ENCODE measurements around the gene HLA-DQB2.
"Not testable (repeated sequence)": the region's sequence is repeated elsewhere in the genome, so short reads cannot be mapped to it uniquely, and the experiment has no call there.

The HLA-DQB2 gene

DNA sequence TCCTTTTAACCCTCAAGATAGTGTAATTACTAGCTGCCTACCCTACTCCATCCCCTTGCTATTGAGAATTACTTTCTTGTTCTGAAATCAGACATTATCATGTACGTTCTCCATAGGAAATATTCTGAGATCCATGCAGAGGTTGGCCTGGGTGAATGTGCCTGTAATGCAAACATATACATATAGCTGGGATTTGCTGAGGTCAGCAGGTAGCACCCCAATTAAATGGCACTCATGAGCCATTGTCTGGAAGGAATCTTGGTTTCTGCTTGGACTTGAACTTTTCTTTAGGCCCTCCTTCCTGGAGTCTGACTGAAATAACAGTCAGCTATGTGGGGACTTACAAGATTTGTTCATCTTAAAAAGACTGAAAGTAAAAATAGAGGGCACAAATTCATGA lies 3.7 kb downstream of the HLA-DQB2 start:
- no peak overlapping the region for H3K4me3 ChIP-seq (ENCODE audit: insufficient read depth, low read length, poor library complexity, severe bottlenecking)
- no peak overlapping the region for H2AFZ ChIP-seq (ENCODE audit: low read depth, low read length, severe bottlenecking)
- H3K27ac ChIP-seq (ENCODE audit: low read depth, low read length): no peak overlapping the region
- no peaks in the 10 kb centered on the region for H3K9me3 ChIP-seq (ENCODE audit: insufficient read depth, low read length)
- no peak overlapping the region for H3K4me2 ChIP-seq (ENCODE audit: low read depth, low read length, poor library complexity, severe bottlenecking)
- H3K9ac ChIP-seq (ENCODE audit: low read length): no peak overlapping the region
- no peaks in the 10 kb centered on the region for H3K36me3 ChIP-seq (ENCODE audit: low read length)
- H3K79me2 ChIP-seq (ENCODE audit: insufficient read depth, low read length): no peaks in the 10 kb centered on the region
- no peaks in the 10 kb centered on the region for H4K20me1 ChIP-seq (ENCODE audit: low read depth, low read length)
- no peaks in the 10 kb centered on the region for H3K27me3 ChIP-seq (ENCODE audit: low read length)
- H3F3A ChIP-seq (ENCODE audit: insufficient read depth): no peaks in the 10 kb centered on the region
- no peak for TF ChIP-seq EZH2phosphoT487 (conservative IDR thresholded peaks at IDR 0.05; ENCODE audit: low read length)
- TF ChIP-seq, protein P1, sequence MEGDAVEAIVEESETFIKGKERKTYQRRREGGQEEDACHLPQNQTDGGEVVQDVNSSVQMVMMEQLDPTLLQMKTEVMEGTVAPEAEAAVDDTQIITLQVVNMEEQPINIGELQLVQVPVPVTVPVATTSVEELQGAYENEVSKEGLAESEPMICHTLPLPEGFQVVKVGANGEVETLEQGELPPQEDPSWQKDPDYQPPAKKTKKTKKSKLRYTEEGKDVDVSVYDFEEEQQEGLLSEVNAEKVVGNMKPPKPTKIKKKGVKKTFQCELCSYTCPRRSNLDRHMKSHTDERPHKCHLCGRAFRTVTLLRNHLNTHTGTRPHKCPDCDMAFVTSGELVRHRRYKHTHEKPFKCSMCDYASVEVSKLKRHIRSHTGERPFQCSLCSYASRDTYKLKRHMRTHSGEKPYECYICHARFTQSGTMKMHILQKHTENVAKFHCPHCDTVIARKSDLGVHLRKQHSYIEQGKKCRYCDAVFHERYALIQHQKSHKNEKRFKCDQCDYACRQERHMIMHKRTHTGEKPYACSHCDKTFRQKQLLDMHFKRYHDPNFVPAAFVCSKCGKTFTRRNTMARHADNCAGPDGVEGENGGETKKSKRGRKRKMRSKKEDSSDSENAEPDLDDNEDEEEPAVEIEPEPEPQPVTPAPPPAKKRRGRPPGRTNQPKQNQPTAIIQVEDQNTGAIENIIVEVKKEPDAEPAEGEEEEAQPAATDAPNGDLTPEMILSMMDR (IDR thresholded peaks at IDR 0.05; ENCODE audit: insufficient read depth, low read length, poor library complexity, severe bottlenecking): no peak
- H3K9me2 ChIP-seq (replicated peaks; ENCODE audit: insufficient read depth, low read length): no peaks in the 10 kb centered on the region

DNA sequence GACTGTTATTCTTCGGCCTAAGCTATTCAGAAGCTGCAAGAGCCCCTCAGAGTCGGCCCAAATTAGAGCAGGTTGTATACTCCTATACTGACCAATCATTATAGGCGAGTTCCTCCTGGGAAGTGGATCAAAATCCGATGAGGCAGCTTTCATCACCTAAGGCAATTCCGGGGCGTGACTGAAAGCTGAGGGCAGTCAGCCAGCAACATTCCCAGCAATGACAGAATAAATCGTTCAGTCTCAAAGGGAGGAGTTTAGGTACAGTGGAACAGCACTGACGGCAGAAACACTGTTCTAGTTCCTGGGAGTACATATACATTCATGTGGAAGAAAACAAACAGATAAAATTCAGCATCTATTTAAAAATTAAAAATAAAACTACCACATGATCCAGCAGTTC lies 10.8 kb downstream of the HLA-DQB2 start:
- Histone ChIP-seq H3K9me3 (ENCODE audit: insufficient read depth, low read length) (no peaks in the 10 kb centered on the region), H3K4me2 (ENCODE audit: low read depth, low read length, poor library complexity, severe bottlenecking) (no peak overlapping the region), H3K79me2 (ENCODE audit: insufficient read depth, low read length) (no peaks in the 10 kb centered on the region), H3K9me2 (replicated peaks; ENCODE audit: insufficient read depth, low read length) (no peaks in the 10 kb centered on the region), H3K4me3 (ENCODE audit: insufficient read depth, low read length, poor library complexity, severe bottlenecking) (no peak overlapping the region), H3K27ac (ENCODE audit: low read depth, low read length) (no peak overlapping the region), H3K27me3 (ENCODE audit: low read length) (no peaks in the 10 kb centered on the region), H2AFZ (ENCODE audit: low read depth, low read length, severe bottlenecking) (no peak overlapping the region), H4K20me1 (ENCODE audit: low read depth, low read length) (no peaks in the 10 kb centered on the region), H3K36me3 (ENCODE audit: low read length) (no peaks in the 10 kb centered on the region), H3K9ac (ENCODE audit: low read length) (no peak overlapping the region), H3F3A (ENCODE audit: insufficient read depth) (no peaks in the 10 kb centered on the region)
- TF ChIP-seq, protein P1 (IDR thresholded peaks at IDR 0.05; ENCODE audit: insufficient read depth, low read length, poor library complexity, severe bottlenecking): no peak
- TF ChIP-seq EZH2phosphoT487 (conservative IDR thresholded peaks at IDR 0.05; ENCODE audit: low read length): no peak

DNA sequence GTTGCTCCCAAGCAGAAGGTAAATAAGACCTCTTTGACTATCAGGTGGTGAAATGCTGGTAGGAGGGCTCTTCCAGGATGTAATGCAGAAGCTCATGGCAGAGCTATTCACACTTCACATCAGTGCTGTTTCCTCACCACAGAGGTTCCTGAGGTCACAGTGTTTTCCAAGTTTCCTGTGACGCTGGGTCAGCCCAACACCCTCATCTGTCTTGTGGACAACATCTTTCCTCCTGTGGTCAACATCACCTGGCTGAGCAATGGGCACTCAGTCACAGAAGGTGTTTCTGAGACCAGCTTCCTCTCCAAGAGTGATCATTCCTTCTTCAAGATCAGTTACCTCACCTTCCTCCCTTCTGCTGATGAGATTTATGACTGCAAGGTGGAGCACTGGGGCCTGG lies 17.7 kb downstream of the HLA-DQB2 start:
- H3K36me3 ChIP-seq (ENCODE audit: low read length); H3K79me2 ChIP-seq (ENCODE audit: insufficient read depth, low read length); H3K4me2 ChIP-seq (ENCODE audit: low read depth, low read length, poor library complexity, severe bottlenecking); H3K27me3 ChIP-seq (ENCODE audit: low read length); H3F3A ChIP-seq (ENCODE audit: insufficient read depth); H3K27ac ChIP-seq (ENCODE audit: low read depth, low read length); H3K9me3 ChIP-seq (ENCODE audit: insufficient read depth, low read length); H2AFZ ChIP-seq (ENCODE audit: low read depth, low read length, severe bottlenecking); H3K9me2 ChIP-seq (replicated peaks; ENCODE audit: insufficient read depth, low read length); H3K9ac ChIP-seq (ENCODE audit: low read length); H4K20me1 ChIP-seq (ENCODE audit: low read depth, low read length); H3K4me3 ChIP-seq (ENCODE audit: insufficient read depth, low read length, poor library complexity, severe bottlenecking): not testable (repeated sequence)

DNA sequence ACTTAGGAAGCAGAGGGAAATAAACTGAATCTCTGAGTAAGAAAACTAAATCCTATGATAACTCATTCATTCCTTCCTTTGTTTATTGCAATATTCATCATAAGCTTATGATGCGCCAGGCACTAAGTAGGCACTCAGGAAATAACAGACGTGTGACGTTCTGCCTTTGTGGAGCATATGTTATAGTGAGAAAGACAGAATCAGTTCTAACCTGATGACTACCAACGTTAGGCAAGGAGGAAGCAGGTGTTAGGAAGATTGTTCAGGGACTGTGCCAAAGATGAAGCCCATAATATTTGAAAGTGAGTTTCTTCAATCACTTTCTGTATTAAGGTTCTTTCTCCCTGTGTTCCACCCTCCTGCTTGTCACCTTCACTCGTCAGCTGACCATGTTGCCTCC lies 18.6 kb downstream of the HLA-DQB2 start:
- TF ChIP-seq, protein P1 (IDR thresholded peaks at IDR 0.05; ENCODE audit: insufficient read depth, low read length, poor library complexity, severe bottlenecking): no peak
- TF ChIP-seq EZH2phosphoT487 (conservative IDR thresholded peaks at IDR 0.05; ENCODE audit: low read length): no peak
- H3K27ac ChIP-seq (ENCODE audit: low read depth, low read length): no peak overlapping the region
- H3K27me3 ChIP-seq (ENCODE audit: low read length): no peaks in the 10 kb centered on the region

More for the DNA sequence above, 18.6 kb downstream of the HLA-DQB2 start:
- H3K4me2 ChIP-seq (ENCODE audit: low read depth, low read length, poor library complexity, severe bottlenecking): no peak overlapping the region
- H3K36me3 ChIP-seq (ENCODE audit: low read length): no peaks in the 10 kb centered on the region
- H2AFZ ChIP-seq (ENCODE audit: low read depth, low read length, severe bottlenecking): no peak overlapping the region
- H4K20me1 ChIP-seq (ENCODE audit: low read depth, low read length): no peaks in the 10 kb centered on the region
- H3K9me2 ChIP-seq (replicated peaks; ENCODE audit: insufficient read depth, low read length): no peaks in the 10 kb centered on the region
- no peak overlapping the region for H3K4me3 ChIP-seq (ENCODE audit: insufficient read depth, low read length, poor library complexity, severe bottlenecking)
- no peaks in the 10 kb centered on the region for H3F3A ChIP-seq (ENCODE audit: insufficient read depth)
- H3K9ac ChIP-seq (ENCODE audit: low read length): no peak overlapping the region
- no peaks in the 10 kb centered on the region for H3K9me3 ChIP-seq (ENCODE audit: insufficient read depth, low read length)
- H3K79me2 ChIP-seq (ENCODE audit: insufficient read depth, low read length): no peaks in the 10 kb centered on the region
